ENCODE results near the gene IRF2.

DNA sequence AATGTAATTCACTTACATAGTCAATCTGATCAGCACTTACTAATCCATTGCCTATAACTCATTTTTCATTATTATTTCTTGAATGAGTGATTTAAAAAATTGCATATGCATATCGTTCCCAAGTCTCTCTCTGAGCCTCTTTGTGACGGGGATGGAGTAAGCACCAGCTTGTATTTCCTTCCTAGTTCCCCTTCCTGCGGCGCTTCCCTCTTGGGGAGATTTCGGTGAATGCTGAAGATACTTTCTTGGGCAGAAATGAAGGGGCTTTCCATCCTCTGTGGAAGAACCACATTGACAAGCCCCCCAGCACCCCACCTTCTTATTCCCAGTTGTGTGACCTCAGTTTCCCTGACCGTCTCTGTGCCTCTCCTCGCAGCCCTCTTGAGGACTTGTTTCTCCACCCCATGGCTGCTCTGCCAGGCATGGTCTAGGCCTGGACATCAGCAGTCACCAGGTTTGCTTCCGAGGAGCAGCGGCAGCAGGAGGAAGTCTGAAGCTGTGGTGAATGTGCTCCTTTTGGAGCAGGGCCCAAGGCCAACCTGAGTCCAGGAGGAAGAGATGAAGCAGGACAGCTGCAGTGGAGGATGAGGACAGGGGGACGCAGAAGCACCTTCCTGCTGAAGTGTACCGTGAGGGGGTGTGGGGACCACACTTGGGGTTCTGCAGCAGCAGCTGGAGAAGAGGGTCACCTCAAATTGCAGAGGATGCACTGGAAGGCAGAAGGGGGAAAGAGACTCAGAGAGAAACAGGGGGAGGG, 124.9 kb downstream of the IRF2 start:
- TF ChIP-seq, protein P1, sequence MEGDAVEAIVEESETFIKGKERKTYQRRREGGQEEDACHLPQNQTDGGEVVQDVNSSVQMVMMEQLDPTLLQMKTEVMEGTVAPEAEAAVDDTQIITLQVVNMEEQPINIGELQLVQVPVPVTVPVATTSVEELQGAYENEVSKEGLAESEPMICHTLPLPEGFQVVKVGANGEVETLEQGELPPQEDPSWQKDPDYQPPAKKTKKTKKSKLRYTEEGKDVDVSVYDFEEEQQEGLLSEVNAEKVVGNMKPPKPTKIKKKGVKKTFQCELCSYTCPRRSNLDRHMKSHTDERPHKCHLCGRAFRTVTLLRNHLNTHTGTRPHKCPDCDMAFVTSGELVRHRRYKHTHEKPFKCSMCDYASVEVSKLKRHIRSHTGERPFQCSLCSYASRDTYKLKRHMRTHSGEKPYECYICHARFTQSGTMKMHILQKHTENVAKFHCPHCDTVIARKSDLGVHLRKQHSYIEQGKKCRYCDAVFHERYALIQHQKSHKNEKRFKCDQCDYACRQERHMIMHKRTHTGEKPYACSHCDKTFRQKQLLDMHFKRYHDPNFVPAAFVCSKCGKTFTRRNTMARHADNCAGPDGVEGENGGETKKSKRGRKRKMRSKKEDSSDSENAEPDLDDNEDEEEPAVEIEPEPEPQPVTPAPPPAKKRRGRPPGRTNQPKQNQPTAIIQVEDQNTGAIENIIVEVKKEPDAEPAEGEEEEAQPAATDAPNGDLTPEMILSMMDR (IDR thresholded peaks at IDR 0.05) = no peak
- TF ChIP-seq ZFX (IDR thresholded peaks at IDR 0.05; ENCODE audit: borderline replicate concordance) = no peak

Measured in 22Rv1 (cell line).